HEK293 (cell line): ENCODE measurements around the gene CENPF.

ENCODE experiments used
- CTCF ChIP-seq: fragments of 450-650 bp; formaldehyde crosslinking; IDR thresholded peaks from 2 replicates; pipeline ENCODE4 v1.5.1; 2016; ENCODE audit warnings: missing biosample characterization, missing genetic modification characterization
- GLIS2 ChIP-seq: fragments of 450-650 bp; formaldehyde crosslinking; IDR thresholded peaks from 2 replicates; pipeline ENCODE4 v1.5.1; 2016; ENCODE audit warnings: missing biosample characterization, missing genetic modification characterization
- KLF9 ChIP-seq: fragments of 450-650 bp; formaldehyde crosslinking; IDR thresholded peaks from 2 replicates; pipeline ENCODE4 v1.5.1; 2016; ENCODE audit warnings: missing biosample characterization, missing genetic modification characterization, low read depth
- REST ChIP-seq: fragments of 450-650 bp; formaldehyde crosslinking; IDR thresholded peaks from 2 replicates; pipeline ENCODE4 v1.5.1; 2016; ENCODE audit warnings: missing biosample characterization, missing genetic modification characterization
- WT1 ChIP-seq: fragments of 450-650 bp; formaldehyde crosslinking; IDR thresholded peaks from 2 replicates; pipeline ENCODE4 v1.5.1; 2016; ENCODE audit warnings: missing biosample characterization, missing genetic modification characterization
- YY1 ChIP-seq: fragments of 450-650 bp; formaldehyde crosslinking; IDR thresholded peaks from 2 replicates; pipeline ENCODE4 v1.5.1; 2018; ENCODE audit warnings: missing biosample characterization, missing genetic modification characterization
- ZBTB10 ChIP-seq: fragments of 450-650 bp; formaldehyde crosslinking; IDR thresholded peaks from 2 replicates; pipeline ENCODE4 v1.5.1; 2016; ENCODE audit warnings: missing biosample characterization, missing genetic modification characterization
- ZNF148 ChIP-seq: fragments of 450-650 bp; formaldehyde crosslinking; IDR thresholded peaks from 2 replicates; pipeline ENCODE4 v1.5.0; 2017; ENCODE audit warnings: missing biosample characterization, missing genetic modification characterization, borderline replicate concordance
- ZNF19 ChIP-seq: fragments of 450-650 bp; formaldehyde crosslinking; IDR thresholded peaks from 2 replicates; pipeline ENCODE4; 2016; ENCODE audit warnings: missing biosample characterization, missing genetic modification characterization, low read depth
- ZNF202 ChIP-seq: fragments of 450-650 bp; formaldehyde crosslinking; IDR thresholded peaks from 2 replicates; pipeline ENCODE4 v1.5.1; 2016; ENCODE audit warnings: missing biosample characterization, missing genetic modification characterization, borderline replicate concordance
- ZNF223 ChIP-seq: fragments of 450-650 bp; formaldehyde crosslinking; IDR thresholded peaks from 2 replicates; pipeline ENCODE4 v1.5.1; 2016; ENCODE audit warnings: missing biosample characterization, missing genetic modification characterization
- ZNF518A ChIP-seq: fragments of 450-650 bp; formaldehyde crosslinking; conservative IDR thresholded peaks from 2 replicates; pipeline ENCODE4 v1.5.1; 2016; ENCODE audit warnings: low read depth, missing biosample characterization, missing genetic modification characterization
- ZNF544 ChIP-seq: fragments of 450-650 bp; formaldehyde crosslinking; IDR thresholded peaks from 2 replicates; pipeline ENCODE4 v1.5.0; 2017; ENCODE audit warnings: missing biosample characterization, missing genetic modification characterization
- ZNF548 ChIP-seq: fragments of 450-650 bp; formaldehyde crosslinking; IDR thresholded peaks from 2 replicates; pipeline ENCODE4 v1.5.1; 2016; ENCODE audit warnings: missing biosample characterization, missing genetic modification characterization
- ZNF555 ChIP-seq: fragments of 450-650 bp; formaldehyde crosslinking; conservative IDR thresholded peaks from 2 replicates; pipeline ENCODE4 v1.5.1; 2017; ENCODE audit warnings: missing biosample characterization, mild to moderate bottlenecking, missing genetic modification characterization, inconsistent platforms
- ZNF623 ChIP-seq: fragments of 450-650 bp; formaldehyde crosslinking; IDR thresholded peaks from 2 replicates; pipeline ENCODE4 v1.5.1; 2016; ENCODE audit warnings: missing biosample characterization, missing genetic modification characterization
- ZNF747 ChIP-seq: fragments of 450-650 bp; formaldehyde crosslinking; IDR thresholded peaks from 2 replicates; pipeline ENCODE4 v1.5.1; 2016; ENCODE audit warnings: missing biosample characterization, missing genetic modification characterization
- ZNF777 ChIP-seq: fragments of 450-650 bp; formaldehyde crosslinking; IDR thresholded peaks from 2 replicates; pipeline ENCODE4 v1.5.1; 2017; ENCODE audit warnings: missing biosample characterization, missing genetic modification characterization, borderline replicate concordance
- ZNF792 ChIP-seq: fragments of 450-650 bp; formaldehyde crosslinking; IDR thresholded peaks from 2 replicates; pipeline ENCODE4 v1.5.1; 2016; ENCODE audit warnings: missing biosample characterization, missing genetic modification characterization
- TF ChIP-seq, protein P1 (sequence below): fragments of 450-650 bp; formaldehyde crosslinking; IDR thresholded peaks from 2 replicates; pipeline ENCODE4 v1.5.1; 2016; ENCODE audit warnings: missing biosample characterization, missing genetic modification characterization

CENPF gene

GRCh38 chr1:214602764-214603657, at the start of gene CENPF (continued):
- TF ChIP-seq REST (tag by site-specific recombination) (0 out of 2 replicates have a peak, but pooled peaks have one; percentile 19), ZNF777 (tag by site-specific recombination) (no peak), CTCF (tag by site-specific recombination) (peak; percentile 72; the same call in 1 of the 2 replicates), YY1 (tag by site-specific recombination) (no peak), ZNF544 (tag by site-specific recombination) (no peak), ZNF202 (tag by site-specific recombination) (no peak), KLF9 (tag by site-specific recombination) (peak; percentile 37; the same call in 1 of the 2 replicates), ZNF747 (tag by site-specific recombination) (no peak), GLIS2 (peak; percentile 61), ZNF148 (tag by site-specific recombination) (no peak), ZNF792 (no peak), ZNF555 (no peak), ZNF518A (tag by site-specific recombination) (peak; percentile 46; the same call in 1 of the 2 replicates), ZBTB10 (tag by site-specific recombination) (peak; percentile 75), ZNF19 (no peak), ZNF623 (tag by site-specific recombination) (peak; percentile 3; the same call in 1 of the 2 replicates), ZNF223 (tag by site-specific recombination) (no peak), ZNF548 (tag by site-specific recombination) (no peak), WT1 (tag by site-specific recombination) (no peak; the same call in 1 of the 2 replicates)
- TF ChIP-seq, protein P1, sequence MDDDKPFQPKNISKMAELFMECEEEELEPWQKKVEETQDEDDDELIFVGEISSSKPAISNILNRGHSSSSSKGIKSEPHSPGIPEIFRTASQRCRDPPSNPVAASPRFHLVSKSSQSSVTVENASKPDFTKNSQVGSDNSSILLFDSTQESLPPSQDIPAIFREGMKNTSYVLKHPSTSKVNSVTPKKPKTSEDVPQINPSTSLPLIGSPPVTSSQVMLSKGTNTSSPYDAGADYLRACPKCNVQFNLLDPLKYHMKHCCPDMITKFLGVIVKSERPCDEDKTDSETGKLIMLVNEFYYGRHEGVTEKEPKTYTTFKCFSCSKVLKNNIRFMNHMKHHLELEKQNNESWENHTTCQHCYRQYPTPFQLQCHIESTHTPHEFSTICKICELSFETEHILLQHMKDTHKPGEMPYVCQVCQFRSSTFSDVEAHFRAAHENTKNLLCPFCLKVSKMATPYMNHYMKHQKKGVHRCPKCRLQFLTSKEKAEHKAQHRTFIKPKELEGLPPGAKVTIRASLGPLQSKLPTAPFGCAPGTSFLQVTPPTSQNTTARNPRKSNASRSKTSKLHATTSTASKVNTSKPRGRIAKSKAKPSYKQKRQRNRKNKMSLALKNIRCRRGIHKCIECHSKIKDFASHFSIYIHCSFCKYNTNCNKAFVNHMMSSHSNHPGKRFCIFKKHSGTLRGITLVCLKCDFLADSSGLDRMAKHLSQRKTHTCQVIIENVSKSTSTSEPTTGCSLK (tag by site-specific recombination): no peak
